D721Med (cell line): ENCODE results near the gene MEIS3.

ENCODE experiments used
- DNase-seq: peaks from one replicate; pipeline ENCODE4 v3.0.0; 2011; ENCODE audit warnings: low spot score; ENCODE audit not compliant: insufficient read length
- FAIRE-seq: peaks from 2 replicates; lab custom pipeline; 2011; peaks lifted over from hg19 to GRCh38; lab: Jason Lieb, UNC
- CTCF ChIP-seq: IDR thresholded peaks from 2 replicates; pipeline ENCODE4 v1.5.1; 2012; ENCODE audit warnings: mild to moderate bottlenecking, control low read depth; ENCODE audit not compliant: insufficient read depth; ENCODE audit errors: missing control alignments

Gene MEIS3

GRCh38 chr19:47380559-47380958, 38.8 kb downstream of the MEIS3 start:
- FAIRE-seq, result no peak
- DNase-seq, result peak; percentile 3
- TF ChIP-seq CTCF, result no peak

- no peak for FAIRE-seq
- DNase-seq, result peak; percentile 7
- no peak for TF ChIP-seq CTCF
Observed at GRCh38 chr19:47379381-47379938, 39.9 kb downstream of the MEIS3 start.

GRCh38 chr19:47378246-47378645, 41.1 kb downstream of the MEIS3 start:
- DNase-seq (peak; percentile 3), FAIRE-seq (no peak)
- no peak for TF ChIP-seq CTCF

- no peak for TF ChIP-seq CTCF
- no peak for FAIRE-seq
- peak; percentile 6 for DNase-seq
Observed at GRCh38 chr19:47377801-47378200, 41.5 kb downstream of the MEIS3 start.

GRCh38 chr19:47377208-47377701, 42.1 kb downstream of the MEIS3 start:
- DNase-seq (peak; percentile 9), FAIRE-seq (no peak)

GRCh38 chr19:47376589-47377144, 42.7 kb downstream of the MEIS3 start:
- no peak for TF ChIP-seq CTCF
- DNase-seq (peak; percentile 3), FAIRE-seq (no peak)

More at GRCh38 chr19:47377208-47377701, 42.1 kb downstream of the MEIS3 start:
- no peak for TF ChIP-seq CTCF
